Esophagus mucosa (tissue), 1 donor: ENCODE data around the gene HMGN4. TPM values are rescaled to one million over a fixed set of nuclear protein-coding genes. Genes with fewer than 3 reads are reported as not detected.
A peak's percentile ranks its signal among the peaks of the same experiment; 100 is the strongest.
"Not testable (repeated sequence)": the region's sequence is repeated elsewhere in the genome, so short reads cannot be mapped to it uniquely, and the experiment has no call there.

Experiments used
- ATAC-seq: fragments of 200-7000 bp; cut with Tn5 transposase; one replicate; pipeline ENCODE4 v1.9.1; 2020
- total RNA-seq: library from RNA; stranded (reverse); gene quantifications from one replicate; pipeline ENCODE4 v1.2.4, GENCODE V29; 2023
- donor health status: DM: yes; HTN: yes; CAD: no.

Gene HMGN4
- total RNA-seq: 29.9 TPM

DNA sequence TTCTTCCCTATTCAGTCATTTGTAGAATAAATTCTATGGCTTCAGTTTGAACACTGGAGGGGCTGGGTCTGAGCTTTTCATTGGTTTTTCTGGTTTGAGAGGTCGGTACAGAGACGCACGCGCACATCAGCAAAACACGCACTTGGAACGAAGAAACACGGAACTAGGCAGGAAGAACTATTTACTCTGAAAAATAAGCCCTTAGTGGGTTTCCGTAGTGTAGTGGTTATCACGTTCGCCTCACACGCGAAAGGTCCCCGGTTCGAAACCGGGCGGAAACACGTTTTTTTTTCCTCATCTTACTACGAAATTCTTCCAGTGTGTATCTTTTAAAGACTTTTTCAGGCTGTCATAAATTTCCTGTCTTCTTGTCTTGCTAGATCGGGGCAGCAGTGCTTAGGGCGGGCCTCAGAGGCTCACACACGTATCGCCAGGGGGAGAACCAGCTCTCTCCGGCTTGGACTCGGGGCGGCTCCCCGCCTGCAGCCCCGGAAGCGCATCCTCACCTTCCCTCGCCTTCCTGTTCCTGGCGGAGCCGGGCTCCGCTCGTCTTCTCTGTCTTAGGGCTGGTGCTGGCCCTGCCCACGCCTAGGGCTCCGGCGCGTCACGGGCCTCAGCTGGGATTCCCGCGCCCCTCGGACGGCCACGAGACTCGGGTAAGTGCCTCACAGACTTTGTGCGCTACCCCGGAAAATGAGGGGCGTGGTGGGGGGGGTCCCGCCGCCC lies at the start of gene HMGN4:
TSS of gene HMGN4 (plus strand) at position 521 of the 726 bp plus-strand sequence. CDS start 6,841 bp downstream, outside the sequence.
- peak; percentile 91 for ATAC-seq

DNA sequence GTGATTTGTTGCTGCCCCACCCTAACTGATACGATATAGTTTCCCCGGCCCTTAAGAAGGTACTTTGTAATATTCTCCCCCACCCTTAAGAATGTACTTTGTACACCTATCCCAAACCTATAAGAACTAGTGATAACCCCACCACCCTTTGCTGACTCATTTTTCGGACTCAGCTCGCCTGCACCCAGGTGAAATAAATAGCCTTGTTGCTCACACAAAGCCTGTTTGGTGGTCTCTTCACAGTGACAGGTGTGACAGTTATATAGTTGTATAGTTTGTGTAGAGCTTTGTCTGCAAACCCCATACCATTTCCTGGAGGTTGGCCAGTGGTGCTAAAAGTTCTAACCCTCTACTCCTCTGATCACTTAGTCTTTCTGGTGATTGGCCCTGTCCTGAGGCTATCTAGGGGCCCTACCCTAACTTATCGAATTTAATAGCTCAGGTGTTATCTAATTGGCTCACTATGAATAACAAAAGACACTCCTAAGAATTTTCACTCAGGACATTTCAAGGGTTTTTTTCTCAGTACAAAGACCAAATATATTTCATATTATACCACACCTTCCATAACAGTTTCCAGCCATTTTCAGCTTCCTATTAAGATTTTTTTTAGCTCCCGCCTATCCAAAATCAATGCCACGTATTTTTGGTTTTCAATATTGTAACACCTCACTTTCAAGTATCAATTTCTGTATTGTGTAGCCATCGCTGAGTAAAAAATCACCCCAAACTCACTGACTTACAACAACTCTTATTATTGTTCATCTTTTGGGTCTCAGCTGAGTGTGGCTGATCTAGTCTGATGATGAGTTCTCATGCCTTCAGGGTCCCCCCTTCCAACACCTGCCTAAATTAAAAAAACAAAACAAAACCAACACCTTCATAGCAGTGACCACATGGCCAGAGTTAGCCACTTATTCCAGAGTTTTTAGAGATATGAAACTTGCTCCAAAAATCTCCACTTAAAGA lies 47.9 kb upstream of the HMGN4 start:
- no peak for ATAC-seq

DNA sequence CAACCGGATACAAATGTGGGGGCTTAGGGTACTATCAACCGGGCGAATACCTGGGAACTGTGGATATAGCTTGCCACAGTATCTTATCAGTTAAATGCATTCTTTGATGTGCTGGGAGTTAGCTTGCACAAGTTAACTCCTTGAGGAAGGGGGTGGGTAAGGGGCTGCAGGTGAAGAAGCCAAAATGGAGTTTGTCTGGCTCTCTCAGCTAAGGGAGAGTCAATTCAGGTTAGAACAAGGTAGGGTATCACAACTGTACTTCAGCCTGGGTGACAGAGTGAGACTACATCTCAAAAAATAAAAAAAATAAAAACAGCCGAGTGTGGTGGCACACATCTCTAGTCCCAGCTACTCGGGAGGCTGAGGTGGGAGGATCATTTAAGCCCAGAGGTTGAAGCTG lies 46.6 kb upstream of the HMGN4 start:
- ATAC-seq: no peak

DNA sequence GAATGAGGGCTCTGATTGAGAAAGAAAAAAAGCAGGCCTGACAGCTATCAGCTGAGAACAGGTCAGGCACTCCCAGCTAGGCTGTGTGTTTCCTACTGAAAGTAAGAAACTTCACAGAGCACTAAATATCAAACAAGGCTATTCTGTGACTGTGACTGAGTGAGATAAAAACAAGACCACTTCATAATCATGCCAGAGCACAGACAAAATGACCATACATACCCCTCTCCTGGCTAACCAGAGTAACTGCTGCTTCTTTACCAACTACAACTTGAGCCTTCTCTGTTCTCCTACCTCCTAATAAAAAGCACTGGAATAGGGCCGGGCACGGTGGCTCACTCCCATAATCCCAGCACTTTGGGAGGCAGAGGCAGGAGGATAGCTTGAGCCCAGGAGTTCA lies 44.9 kb upstream of the HMGN4 start:
- no peak for ATAC-seq

- no peak for ATAC-seq
Measured at GRCh38 chr6:26494117-26494516, 44.0 kb upstream of the HMGN4 start.

- no peak for ATAC-seq
Measured at GRCh38 chr6:26495281-26495680, 42.9 kb upstream of the HMGN4 start.

GRCh38 chr6:26497610-26498009 lies 40.6 kb upstream of the HMGN4 start:
- no peak for ATAC-seq

GRCh38 chr6:26500102-26500501 lies 38.1 kb upstream of the HMGN4 start, which contains the start of gene BTN1A1:
Gene BTN1A1, plus strand, starts transcription at chr6:26500303. Its CDS starts 984 bp downstream, at chr6:26501287.
- ATAC-seq: no peak

DNA sequence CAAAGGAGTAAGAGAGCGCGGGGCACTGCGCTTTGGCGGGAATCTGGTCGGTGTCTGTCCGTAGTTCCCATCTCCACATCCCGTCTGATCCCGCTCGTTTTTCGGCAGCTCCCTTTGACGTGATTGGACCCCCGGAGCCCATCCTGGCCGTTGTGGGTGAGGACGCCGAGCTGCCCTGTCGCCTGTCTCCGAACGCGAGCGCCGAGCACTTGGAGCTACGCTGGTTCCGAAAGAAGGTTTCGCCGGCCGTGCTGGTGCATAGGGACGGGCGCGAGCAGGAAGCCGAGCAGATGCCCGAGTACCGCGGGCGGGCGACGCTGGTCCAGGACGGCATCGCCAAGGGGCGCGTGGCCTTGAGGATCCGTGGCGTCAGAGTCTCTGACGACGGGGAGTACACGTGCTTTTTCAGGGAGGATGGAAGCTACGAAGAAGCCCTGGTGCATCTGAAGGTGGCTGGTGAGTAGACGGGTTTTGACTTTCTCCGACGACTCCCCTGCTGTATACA lies 36.6 kb upstream of the HMGN4 start:
- peak; percentile 28 for ATAC-seq

GRCh38 chr6:26502165-26502564 lies 36.0 kb upstream of the HMGN4 start:
- ATAC-seq: no peak

GRCh38 chr6:26502626-26503025 lies 35.5 kb upstream of the HMGN4 start:
- ATAC-seq: no peak

GRCh38 chr6:26507658-26508057 lies 30.5 kb upstream of the HMGN4 start:
- ATAC-seq: no peak

GRCh38 chr6:26511033-26511432 lies 27.1 kb upstream of the HMGN4 start:
- not testable (repeated sequence) for ATAC-seq

DNA sequence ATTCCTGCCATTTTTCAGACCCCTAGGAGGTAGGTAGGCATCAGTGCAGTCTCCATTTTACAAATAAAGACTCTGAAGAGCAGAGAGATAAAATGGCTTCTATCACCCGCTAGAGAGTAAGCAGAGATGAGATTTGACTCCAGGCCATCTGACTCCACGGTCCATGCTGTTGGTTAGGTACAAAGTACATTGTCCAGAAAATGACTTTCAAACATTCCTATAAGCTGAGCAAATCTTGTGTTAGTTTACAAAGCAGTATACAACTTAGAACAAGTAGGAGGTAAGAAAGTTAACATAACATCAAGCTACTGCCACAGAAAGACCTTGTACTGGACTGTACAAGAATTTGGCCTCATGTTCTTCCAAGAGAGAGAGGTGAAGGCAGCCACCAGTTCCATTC lies 23.2 kb upstream of the HMGN4 start:
- ATAC-seq: no peak

DNA sequence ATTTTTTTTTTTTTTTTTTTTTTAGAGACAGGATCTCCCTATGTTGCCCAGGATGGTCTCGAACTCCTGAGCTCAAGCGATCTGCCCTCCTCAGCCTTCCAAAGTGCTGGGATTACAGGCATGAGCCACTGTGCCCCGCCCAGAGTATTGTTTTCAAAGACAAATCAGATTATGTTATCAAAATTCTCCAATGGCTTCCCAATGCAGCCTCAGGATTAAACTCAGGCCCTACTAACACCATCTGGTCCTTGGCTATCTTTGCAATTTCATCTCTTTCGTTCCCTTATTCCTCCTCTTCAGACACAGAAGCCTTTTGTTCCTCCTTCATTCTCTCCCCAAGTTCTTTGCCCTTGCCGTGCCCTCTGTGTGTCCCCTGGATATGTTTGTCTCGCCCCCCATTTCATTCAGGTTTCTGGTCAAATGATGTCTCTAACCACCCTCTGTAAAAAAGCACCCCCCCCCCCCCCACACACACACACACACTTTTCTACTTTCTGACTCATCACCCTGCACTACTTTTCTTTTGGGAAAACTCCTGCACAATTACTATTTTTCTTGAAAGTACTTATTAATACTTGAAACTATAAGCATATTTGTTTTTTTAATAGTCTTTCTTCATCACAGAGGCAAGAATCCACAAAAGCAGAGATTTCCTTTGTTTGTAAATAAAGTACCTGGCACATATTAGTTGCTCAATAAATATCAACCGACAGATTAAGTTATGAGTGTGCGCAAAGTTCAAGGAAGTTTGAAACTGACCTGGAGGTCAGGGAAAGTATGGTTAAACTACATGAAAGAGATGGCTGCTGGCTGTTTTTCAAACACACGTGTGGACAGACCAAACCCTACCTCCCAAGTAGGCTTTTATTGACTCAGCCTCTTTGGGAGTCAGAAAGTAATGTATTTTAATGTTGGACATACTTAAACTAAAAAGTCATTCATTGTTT lies 21.4 kb upstream of the HMGN4 start:
- ATAC-seq: no peak

DNA sequence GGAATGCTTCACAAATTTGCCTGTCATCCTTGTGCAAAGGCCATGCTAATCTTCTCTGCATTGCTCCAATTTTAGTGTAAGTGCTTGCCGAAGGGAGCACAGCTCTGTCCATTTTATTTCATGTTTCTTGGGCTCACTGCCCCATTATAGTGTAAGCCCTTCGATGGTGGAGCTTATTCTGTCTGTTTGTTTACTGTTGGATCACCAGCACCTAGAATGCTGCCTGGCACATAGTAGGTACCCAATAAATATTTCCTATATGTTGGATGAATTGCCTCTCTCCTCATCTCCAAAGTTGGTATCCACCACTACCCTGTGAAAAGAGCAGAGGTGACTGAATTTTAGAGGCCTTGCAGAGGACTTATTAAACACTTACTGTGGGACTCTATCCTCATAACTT lies 18.8 kb upstream of the HMGN4 start:
- no peak for ATAC-seq

DNA sequence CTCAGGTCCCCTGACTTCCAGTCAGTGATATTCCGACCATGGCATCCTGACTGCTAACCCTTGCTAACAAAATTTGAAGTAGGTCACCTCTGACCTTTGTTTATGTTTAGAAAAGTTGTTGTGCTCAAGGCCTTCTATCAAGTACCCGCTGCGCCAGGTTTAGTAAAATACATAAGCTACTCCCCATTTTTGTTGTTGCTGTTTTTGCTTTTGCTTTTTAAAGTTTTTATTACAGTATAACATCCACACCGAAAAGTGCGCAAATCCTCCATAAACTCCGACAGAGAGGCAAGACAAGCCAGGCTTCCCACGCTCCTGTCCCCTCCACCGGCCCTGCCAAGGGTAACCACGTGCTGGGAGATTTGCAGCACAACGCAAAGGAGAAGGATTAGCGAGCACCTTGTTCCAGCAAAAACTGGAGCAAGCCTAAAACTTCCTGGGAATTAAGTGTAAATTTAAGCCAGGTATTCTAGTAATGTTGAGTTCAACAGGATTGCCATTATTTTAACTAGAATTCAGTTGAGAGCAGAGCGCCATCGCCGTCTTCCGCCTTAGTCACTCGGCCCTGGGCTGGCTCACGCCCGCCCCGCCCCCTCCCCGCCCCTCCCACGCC lies 17.8 kb upstream of the HMGN4 start:
- ATAC-seq: peak; percentile 27

GRCh38 chr6:26520850-26521599 lies 17.1 kb upstream of the HMGN4 start:
- ATAC-seq: peak; percentile 93

- peak; percentile 86 for ATAC-seq
Measured at GRCh38 chr6:26521600-26522391, 16.4 kb upstream of the HMGN4 start.
